HEK293 (cell line): Measurements from ENCODE around the gene WFDC12.

ENCODE experiments used
- ZBTB20 ChIP-seq: fragments of 450-650 bp; formaldehyde crosslinking; IDR thresholded peaks from 2 replicates; pipeline ENCODE4 v1.5.1; 2016; ENCODE audit warnings: missing biosample characterization, missing genetic modification characterization
- ZNF292 ChIP-seq: fragments of 450-650 bp; formaldehyde crosslinking; IDR thresholded peaks from 2 replicates; pipeline ENCODE4 v1.5.1; 2016; ENCODE audit warnings: low read depth, missing biosample characterization, missing genetic modification characterization, borderline replicate concordance
- ZNF302 ChIP-seq: fragments of 450-650 bp; formaldehyde crosslinking; IDR thresholded peaks from 2 replicates; pipeline ENCODE4 v1.5.1; 2016; ENCODE audit warnings: missing biosample characterization, missing genetic modification characterization, low read depth
- ZNF549 ChIP-seq: fragments of 450-650 bp; IDR thresholded peaks from 2 replicates; pipeline ENCODE4 v1.5.1; 2018; ENCODE audit warnings: missing biosample characterization, missing genetic modification characterization, mild to moderate bottlenecking, inconsistent platforms, moderate library complexity
- ZNF621 ChIP-seq: fragments of 450-650 bp; formaldehyde crosslinking; IDR thresholded peaks from 2 replicates; pipeline ENCODE4 v1.5.1; 2017; ENCODE audit warnings: missing biosample characterization, missing genetic modification characterization
- ZNF707 ChIP-seq: fragments of 450-650 bp; formaldehyde crosslinking; IDR thresholded peaks from 2 replicates; pipeline ENCODE4 v1.5.1; 2016; ENCODE audit warnings: missing biosample characterization, missing genetic modification characterization
- ZNF837 ChIP-seq: fragments of 450-650 bp; formaldehyde crosslinking; IDR thresholded peaks from 2 replicates; pipeline ENCODE4 v1.5.1; 2016; ENCODE audit warnings: missing biosample characterization, missing genetic modification characterization
- TF ChIP-seq, protein P1 (sequence below): fragments of 450-650 bp; formaldehyde crosslinking; IDR thresholded peaks from 2 replicates; pipeline ENCODE4 v1.5.1; 2017; ENCODE audit warnings: missing biosample characterization, missing genetic modification characterization
- TF ChIP-seq, protein P2 (sequence below): fragments of 450-650 bp; formaldehyde crosslinking; IDR thresholded peaks from 2 replicates; pipeline ENCODE4 v1.5.1; 2016; ENCODE audit warnings: missing biosample characterization, missing genetic modification characterization
- TF ChIP-seq, protein P3 (sequence below): fragments of 450-650 bp; formaldehyde crosslinking; IDR thresholded peaks from 2 replicates; pipeline ENCODE4 v1.5.1; 2016; ENCODE audit warnings: missing biosample characterization, missing genetic modification characterization
- TF ChIP-seq, protein P4 (sequence below): fragments of 450-650 bp; formaldehyde crosslinking; IDR thresholded peaks from 2 replicates; pipeline ENCODE4 v1.5.1; 2016; ENCODE audit warnings: missing biosample characterization, missing genetic modification characterization

DNA sequence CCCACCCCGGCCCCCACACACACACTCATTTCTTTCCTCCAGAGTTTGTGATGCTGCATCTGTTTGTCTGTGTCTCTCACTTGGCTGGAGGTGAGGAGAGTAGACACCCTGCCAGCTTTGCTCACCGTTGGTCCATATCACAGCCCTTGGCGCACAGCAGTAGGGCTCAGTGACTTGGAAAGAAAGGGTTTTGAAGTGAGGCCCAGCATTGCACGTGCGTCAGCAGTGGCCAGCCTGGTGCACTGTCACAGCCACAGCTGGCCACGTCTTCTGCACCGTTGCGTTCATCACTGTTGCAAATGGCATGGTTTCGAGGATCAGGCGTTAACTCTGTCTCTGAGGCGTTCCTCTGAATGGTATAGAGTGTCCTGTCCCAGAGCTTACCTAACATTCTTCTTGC lies 13.0 kb downstream of the WFDC12 start:
- TF ChIP-seq ZNF302 (tag by site-specific recombination) (no peak), ZBTB20 (tag by site-specific recombination) (no peak), ZNF837 (no peak), ZNF549 (tag by site-specific recombination) (no peak), ZNF621 (no peak), ZNF707 (no peak), ZNF292 (no peak)
- TF ChIP-seq, protein P1, sequence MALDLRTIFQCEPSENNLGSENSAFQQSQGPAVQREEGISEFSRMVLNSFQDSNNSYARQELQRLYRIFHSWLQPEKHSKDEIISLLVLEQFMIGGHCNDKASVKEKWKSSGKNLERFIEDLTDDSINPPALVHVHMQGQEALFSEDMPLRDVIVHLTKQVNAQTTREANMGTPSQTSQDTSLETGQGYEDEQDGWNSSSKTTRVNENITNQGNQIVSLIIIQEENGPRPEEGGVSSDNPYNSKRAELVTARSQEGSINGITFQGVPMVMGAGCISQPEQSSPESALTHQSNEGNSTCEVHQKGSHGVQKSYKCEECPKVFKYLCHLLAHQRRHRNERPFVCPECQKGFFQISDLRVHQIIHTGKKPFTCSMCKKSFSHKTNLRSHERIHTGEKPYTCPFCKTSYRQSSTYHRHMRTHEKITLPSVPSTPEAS (tag by site-specific recombination): no peak
- TF ChIP-seq, protein P2, sequence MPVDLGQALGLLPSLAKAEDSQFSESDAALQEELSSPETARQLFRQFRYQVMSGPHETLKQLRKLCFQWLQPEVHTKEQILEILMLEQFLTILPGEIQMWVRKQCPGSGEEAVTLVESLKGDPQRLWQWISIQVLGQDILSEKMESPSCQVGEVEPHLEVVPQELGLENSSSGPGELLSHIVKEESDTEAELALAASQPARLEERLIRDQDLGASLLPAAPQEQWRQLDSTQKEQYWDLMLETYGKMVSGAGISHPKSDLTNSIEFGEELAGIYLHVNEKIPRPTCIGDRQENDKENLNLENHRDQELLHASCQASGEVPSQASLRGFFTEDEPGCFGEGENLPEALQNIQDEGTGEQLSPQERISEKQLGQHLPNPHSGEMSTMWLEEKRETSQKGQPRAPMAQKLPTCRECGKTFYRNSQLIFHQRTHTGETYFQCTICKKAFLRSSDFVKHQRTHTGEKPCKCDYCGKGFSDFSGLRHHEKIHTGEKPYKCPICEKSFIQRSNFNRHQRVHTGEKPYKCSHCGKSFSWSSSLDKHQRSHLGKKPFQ: no peak
- TF ChIP-seq, protein P3, sequence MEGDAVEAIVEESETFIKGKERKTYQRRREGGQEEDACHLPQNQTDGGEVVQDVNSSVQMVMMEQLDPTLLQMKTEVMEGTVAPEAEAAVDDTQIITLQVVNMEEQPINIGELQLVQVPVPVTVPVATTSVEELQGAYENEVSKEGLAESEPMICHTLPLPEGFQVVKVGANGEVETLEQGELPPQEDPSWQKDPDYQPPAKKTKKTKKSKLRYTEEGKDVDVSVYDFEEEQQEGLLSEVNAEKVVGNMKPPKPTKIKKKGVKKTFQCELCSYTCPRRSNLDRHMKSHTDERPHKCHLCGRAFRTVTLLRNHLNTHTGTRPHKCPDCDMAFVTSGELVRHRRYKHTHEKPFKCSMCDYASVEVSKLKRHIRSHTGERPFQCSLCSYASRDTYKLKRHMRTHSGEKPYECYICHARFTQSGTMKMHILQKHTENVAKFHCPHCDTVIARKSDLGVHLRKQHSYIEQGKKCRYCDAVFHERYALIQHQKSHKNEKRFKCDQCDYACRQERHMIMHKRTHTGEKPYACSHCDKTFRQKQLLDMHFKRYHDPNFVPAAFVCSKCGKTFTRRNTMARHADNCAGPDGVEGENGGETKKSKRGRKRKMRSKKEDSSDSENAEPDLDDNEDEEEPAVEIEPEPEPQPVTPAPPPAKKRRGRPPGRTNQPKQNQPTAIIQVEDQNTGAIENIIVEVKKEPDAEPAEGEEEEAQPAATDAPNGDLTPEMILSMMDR (tag by site-specific recombination): no peak
- TF ChIP-seq, protein P4, sequence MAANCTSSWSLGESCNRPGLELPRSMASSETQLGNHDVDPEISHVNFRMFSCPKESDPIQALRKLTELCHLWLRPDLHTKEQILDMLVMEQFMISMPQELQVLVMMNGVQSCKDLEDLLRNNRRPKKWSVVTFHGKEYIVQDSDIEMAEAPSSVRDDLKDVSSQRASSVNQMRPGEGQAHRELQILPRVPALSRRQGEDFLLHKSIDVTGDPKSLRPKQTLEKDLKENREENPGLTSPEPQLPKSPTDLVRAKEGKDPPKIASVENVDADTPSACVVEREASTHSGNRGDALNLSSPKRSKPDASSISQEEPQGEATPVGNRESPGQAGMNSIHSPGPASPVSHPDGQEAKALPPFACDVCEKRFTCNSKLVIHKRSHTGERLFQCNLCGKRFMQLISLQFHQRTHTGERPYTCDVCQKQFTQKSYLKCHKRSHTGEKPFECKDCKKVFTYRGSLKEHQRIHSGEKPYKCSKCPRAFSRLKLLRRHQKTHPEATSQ (tag by site-specific recombination): no peak
